HEK293T (cell line): ENCODE results near the gene SERPINI1.

Source experiments
- CTCF ChIA-PET: fragments of 350-600 bp; formaldehyde crosslinking; extraction: SDS; loops from one replicate; lab custom pipeline; 2021; ENCODE audit warnings: antibody characterized with exemption, inconsistent platforms; lab: Yijun Ruan, JAX
- POLR2A ChIA-PET: fragments of 350-600 bp; formaldehyde crosslinking; extraction: SDS; loops from one replicate; lab custom pipeline; 2020; ENCODE audit warnings: antibody characterized with exemption, inconsistent platforms; lab: Yijun Ruan, JAX
- DNase-seq: peaks from one replicate; pipeline ENCODE4 v3.0.0; 2012; ENCODE audit warnings: mixed read lengths; ENCODE audit errors: extremely low spot score
- ARNT ChIP-seq: fragments of 450-650 bp; IDR thresholded peaks from 2 replicates; pipeline ENCODE4 v1.6.1; 2017; ENCODE audit warnings: mild to moderate bottlenecking
- BHLHE40 ChIP-seq: fragments of 450-650 bp; IDR thresholded peaks from 2 replicates; pipeline ENCODE4 v1.6.1; 2016; ENCODE audit warnings: mild to moderate bottlenecking, moderate library complexity, borderline replicate concordance
- CTBP1 ChIP-seq: fragments of 450-650 bp; IDR thresholded peaks from 2 replicates; pipeline ENCODE4 v1.6.1; 2016; ENCODE audit warnings: borderline replicate concordance
- ELF4 ChIP-seq: fragments of 450-650 bp; IDR thresholded peaks from 2 replicates; pipeline ENCODE4 v1.6.1; 2017; ENCODE audit warnings: antibody characterized with exemption
- FOXA1 ChIP-seq: fragments of 450-650 bp; IDR thresholded peaks from 2 replicates; pipeline ENCODE4 v1.6.1; 2016; ENCODE audit warnings: mild to moderate bottlenecking
- FOXK2 ChIP-seq: fragments of 450-650 bp; IDR thresholded peaks from 2 replicates; pipeline ENCODE4 v1.6.1; 2016; ENCODE audit warnings: mild to moderate bottlenecking
- FOXM1 ChIP-seq: fragments of 450-650 bp; IDR thresholded peaks from 2 replicates; pipeline ENCODE4 v1.6.1; 2017; ENCODE audit warnings: mild to moderate bottlenecking, borderline replicate concordance
- HDGF ChIP-seq: fragments of 450-650 bp; IDR thresholded peaks from 2 replicates; pipeline ENCODE4 v1.6.1; 2017; ENCODE audit warnings: antibody characterized with exemption, borderline replicate concordance
- L3MBTL2 ChIP-seq: fragments of 450-650 bp; conservative IDR thresholded peaks from 2 replicates; pipeline ENCODE4 v1.6.1; 2016; ENCODE audit warnings: mild to moderate bottlenecking
- LEF1 ChIP-seq: fragments of 450-650 bp; IDR thresholded peaks from 2 replicates; pipeline ENCODE4 v1.6.1; 2017; ENCODE audit warnings: mild to moderate bottlenecking, borderline replicate concordance
- NFRKB ChIP-seq: fragments of 450-650 bp; IDR thresholded peaks from 2 replicates; pipeline ENCODE4 v1.6.1; 2016; ENCODE audit warnings: mild to moderate bottlenecking, moderate library complexity
- PKNOX1 ChIP-seq: fragments of 450-650 bp; IDR thresholded peaks from 2 replicates; pipeline ENCODE4 v1.6.1; 2016
- SP1 ChIP-seq: fragments of 450-650 bp; IDR thresholded peaks from 2 replicates; pipeline ENCODE4 v1.6.1; 2017
- SUZ12 ChIP-seq: fragments of 450-650 bp; IDR thresholded peaks from 2 replicates; pipeline ENCODE4 v1.6.1; 2016; ENCODE audit warnings: mild to moderate bottlenecking
- TARDBP ChIP-seq: fragments of 450-650 bp; IDR thresholded peaks from 2 replicates; pipeline ENCODE4 v1.6.1; 2016
- ZNF384 ChIP-seq: fragments of 450-650 bp; IDR thresholded peaks from 2 replicates; pipeline ENCODE4 v1.6.1; 2016

SERPINI1 gene

GRCh38 chr3:167830007-167830406 lies 94.5 kb downstream of the SERPINI1 start:
- TF ChIP-seq ZNF384 (no peak), HDGF (no peak), ARNT (no peak), ELF4 (no peak), CTBP1 (no peak), NFRKB (no peak), TARDBP (no peak), SP1 (no peak), PKNOX1 (no peak), L3MBTL2 (no peak), BHLHE40 (no peak), FOXK2 (no peak), FOXM1 (no peak), SUZ12 (no peak)
- no peak for DNase-seq
- ChIA-PET POLR2A (no interaction called here), CTCF (no interaction called here)

GRCh38 chr3:167835359-167835758 lies 99.8 kb downstream of the SERPINI1 start:
- ChIA-PET POLR2A (no interaction called here), CTCF (no interaction called here)
- no peak for DNase-seq
- TF ChIP-seq LEF1 (no peak), CTBP1 (no peak), HDGF (no peak), SUZ12 (no peak), PKNOX1 (no peak), FOXM1 (no peak)

- ChIA-PET POLR2A (no interaction called here), CTCF (no interaction called here)
- DNase-seq, result no peak
- no peak for TF ChIP-seq HDGF
Observed at GRCh38 chr3:167835953-167836352, 100.4 kb downstream of the SERPINI1 start.

GRCh38 chr3:167837466-167837865 lies 101.9 kb downstream of the SERPINI1 start:
- TF ChIP-seq PKNOX1 (no peak), HDGF (no peak), L3MBTL2 (no peak), LEF1 (no peak), CTBP1 (no peak), TARDBP (no peak), FOXM1 (no peak), ZNF384 (no peak), NFRKB (no peak), BHLHE40 (no peak), SUZ12 (no peak), ELF4 (no peak), SP1 (no peak), FOXA1 (no peak), FOXK2 (no peak)
- POLR2A ChIA-PET, result no interaction called here
- DNase-seq, result no peak
- CTCF ChIA-PET, result no interaction called here

- ChIA-PET CTCF (interaction anchor here (0.6 kb wide), 1 partner anchor 14 kb away, joined by 3 read pairs; no protein-coding TSS in a partner anchor), POLR2A (no interaction called here)
- no peak for DNase-seq
- TF ChIP-seq PKNOX1, result no peak
- TF ChIP-seq ARNT, result no peak
- TF ChIP-seq L3MBTL2, result no peak
- TF ChIP-seq ELF4, result no peak
Observed at GRCh38 chr3:167839460-167840134, 104.1 kb downstream of the SERPINI1 start.

- no peak for DNase-seq
- POLR2A ChIA-PET, result no interaction called here
- TF ChIP-seq BHLHE40 (no peak), ELF4 (no peak), HDGF (no peak), FOXK2 (no peak), ZNF384 (no peak), TARDBP (no peak), SP1 (no peak), LEF1 (no peak), L3MBTL2 (no peak), CTBP1 (no peak), NFRKB (no peak), FOXA1 (no peak), PKNOX1 (no peak)
- CTCF ChIA-PET, result no interaction called here
Observed at GRCh38 chr3:167840247-167840646, 104.7 kb downstream of the SERPINI1 start.
